Hematopoietic multipotent progenitor cell treated with erythropoietin and hydrocortisone succinate and interleukin-3 and kit ligand, for 4 days (in vitro differentiated cells): ENCODE results near the gene TSPAN15.

Experiments
- DNase-seq: peaks from one replicate; pipeline ENCODE4 v3.0.0-alpha.2; 2015

The TSPAN15 gene

DNA sequence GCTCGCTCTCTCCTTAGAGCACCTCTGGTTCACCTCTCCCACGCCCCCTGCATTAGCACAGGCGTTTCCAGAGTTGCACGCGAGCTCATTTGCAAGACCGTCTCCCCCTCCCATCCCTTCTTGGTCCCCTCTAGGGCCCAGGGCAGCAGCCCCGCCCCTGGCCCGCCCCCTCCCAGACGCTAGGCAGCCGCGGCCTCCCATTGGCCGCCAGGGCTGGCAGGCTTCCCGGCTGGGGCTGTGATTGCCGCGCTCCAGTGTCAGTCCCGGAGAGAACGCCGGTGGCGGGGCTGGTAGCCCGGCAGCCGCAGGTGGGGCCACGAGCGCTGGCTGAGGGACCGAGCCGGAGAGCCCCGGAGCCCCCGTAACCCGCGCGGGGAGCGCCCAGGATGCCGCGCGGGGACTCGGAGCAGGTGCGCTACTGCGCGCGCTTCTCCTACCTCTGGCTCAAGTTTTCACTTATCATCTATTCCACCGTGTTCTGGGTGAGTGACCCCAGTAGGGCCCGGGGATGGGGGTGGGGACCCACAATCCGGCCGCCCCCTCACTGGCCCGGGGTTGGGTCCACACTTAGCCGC is at the start of gene TSPAN15:
Gene TSPAN15, plus strand, starts transcription at position 257 of the 575 bp plus-strand sequence. Its CDS starts 130 bp downstream, at position 387.
- peak; percentile 84 for DNase-seq

DNA sequence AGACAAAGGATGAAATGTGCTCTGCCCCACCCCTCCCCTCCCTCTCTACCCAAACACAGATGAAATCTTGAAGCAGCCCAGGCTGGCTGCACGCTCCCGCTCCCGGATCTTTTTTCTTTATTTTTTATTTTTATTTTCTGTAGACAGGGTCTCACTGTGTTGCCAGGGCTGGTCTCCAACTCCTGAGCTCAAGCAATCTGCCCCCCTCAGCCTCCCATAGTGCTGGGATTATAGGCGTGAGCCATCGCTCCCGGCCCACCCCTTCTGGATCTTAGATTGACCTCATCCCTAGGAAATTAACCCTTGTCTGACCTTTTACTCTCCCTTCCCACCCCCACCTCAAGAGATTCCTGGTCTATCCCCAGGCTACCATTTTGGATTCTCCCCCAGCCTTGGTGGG is 48.9 kb upstream of the TSPAN15 start:
- no peak for DNase-seq

DNA sequence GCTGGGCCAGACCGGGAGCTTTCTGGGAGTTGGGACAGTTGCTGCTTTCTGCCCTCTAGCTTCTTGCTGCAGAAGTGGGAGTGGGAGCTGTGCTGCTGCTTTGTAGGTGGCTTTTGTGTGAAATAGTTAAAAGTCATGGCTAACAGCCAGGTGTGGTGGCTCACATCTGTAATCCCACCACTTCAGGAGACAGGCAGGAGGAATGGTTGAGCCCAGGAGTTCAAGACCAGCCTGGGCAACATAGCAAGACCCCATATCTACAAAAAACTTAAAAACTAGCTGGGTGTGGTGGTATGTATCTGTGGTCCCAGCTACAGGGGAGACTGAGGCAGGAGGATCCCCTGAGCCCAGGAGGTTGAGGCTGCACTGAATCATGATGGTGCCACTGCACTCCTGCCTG is 48.2 kb upstream of the TSPAN15 start:
- no peak for DNase-seq

DNA sequence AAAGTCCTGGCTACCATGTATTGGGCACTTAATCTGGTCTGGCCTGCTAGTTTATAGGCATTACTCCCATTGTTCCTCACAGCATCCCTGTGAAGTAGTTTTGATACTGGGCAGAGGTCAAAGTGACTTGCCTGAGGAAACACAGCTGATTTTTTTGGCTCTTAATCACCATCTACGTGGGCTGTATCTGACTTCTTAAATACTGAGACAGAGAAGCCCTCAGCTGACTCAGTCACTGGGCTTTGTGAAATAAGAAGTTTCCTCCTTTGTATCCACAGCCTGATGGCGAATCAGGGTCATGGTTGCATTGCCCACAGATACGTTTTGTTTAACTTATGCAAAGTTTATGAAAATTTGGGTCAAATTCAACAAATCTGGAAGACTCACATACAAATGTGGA is 47.7 kb upstream of the TSPAN15 start:
- no peak for DNase-seq

DNA sequence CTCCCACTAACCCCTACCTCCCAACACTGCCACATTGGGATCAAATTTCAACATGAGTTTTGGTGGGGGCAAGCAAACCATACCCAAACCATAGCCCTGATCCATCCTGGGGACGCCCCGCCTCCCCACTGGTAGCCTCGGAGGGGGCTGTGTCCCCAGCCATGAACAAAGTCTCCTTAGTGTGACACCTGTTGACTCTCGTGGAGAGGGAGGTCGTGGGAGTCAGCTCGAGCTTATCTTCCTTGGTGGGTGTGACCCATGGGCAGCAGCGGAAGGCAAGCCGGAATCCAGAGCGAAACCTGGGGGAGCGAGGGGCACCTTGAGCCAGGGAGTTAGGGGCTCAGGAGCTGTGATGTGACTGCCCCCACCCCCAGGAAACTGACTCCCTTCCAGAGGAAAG is 46.5 kb upstream of the TSPAN15 start:
- DNase-seq = no peak

DNA sequence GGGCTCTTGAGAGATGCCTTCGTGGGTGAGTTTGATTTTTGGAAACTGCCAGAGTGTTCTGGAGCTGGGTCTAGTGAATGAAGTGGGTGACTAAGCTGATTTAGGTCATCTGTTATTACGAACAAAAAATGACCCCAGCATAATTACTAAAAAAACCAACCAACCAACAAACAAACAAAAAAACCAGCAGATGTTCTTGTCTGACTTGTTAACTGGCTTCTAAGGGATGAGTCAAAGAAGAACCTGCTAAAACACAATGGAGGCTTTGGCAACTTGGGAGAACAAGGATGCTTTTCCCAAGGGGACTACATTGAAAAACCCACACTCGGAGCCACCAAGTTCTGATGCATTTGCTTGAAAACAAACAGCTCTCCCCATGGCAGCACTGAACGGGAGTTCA is 46.0 kb upstream of the TSPAN15 start:
- DNase-seq = no peak

DNA sequence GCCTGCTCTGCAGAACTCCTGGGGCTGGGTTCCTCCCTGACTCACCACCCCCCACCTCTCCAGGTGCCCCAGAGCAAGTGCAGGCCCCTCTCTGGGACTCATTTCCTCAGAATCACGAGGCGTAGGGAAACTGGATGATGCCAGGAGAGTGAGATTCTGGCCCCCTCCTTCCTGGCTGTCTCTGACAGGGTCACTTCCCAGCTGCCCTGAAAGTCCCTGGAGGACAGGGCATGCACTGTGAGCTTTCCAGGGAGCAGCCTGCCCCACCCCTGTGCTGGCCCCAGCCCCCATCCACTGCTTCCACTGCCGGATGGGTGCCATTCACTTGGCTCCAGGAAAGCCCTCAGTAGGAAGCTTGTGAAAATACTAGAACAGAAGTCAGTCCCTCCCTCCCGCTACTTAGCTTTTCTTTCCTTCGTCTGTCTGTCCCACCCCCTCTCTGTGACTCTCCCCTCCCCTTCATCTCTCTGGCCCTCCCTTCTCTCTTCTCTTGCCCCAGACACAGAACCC is 44.9 kb upstream of the TSPAN15 start:
- no peak for DNase-seq

DNA sequence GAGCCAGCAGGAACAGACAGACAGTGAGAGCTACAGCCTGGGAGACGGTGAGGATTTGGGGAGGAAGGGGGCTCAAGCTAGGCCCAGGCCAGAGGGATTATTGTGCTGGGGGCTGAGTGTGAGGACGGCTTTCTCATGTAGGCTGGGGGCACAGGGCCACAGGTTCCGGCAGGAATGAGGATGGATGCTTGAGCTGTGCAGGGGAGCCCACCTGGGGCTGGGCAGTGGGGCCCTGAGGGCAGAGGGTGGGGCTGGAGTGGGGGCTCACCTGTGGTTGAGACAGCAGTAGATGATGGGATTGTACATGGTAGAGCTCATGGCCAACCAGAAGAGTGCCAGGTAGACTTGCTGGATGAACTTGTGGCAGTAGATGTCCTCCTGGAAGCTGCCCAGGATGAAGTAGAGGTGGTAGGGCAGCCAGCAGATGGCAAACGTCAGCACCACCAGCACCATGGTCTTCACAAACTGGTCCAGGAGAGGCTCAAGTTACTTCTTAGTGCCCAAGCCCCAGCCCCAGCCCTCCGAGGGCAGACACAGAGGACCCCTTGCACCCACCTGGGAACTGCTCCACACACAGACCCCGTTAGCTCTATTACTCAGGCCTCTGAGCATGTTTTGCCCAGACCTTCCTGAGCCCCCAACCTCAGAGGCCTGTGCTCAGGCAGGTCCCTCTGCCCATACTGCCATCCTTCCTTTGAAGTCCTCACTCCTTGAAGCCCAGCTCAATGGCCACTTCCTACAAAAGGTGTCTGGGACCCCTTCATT is 44.3 kb upstream of the TSPAN15 start:
- DNase-seq = no peak

DNA sequence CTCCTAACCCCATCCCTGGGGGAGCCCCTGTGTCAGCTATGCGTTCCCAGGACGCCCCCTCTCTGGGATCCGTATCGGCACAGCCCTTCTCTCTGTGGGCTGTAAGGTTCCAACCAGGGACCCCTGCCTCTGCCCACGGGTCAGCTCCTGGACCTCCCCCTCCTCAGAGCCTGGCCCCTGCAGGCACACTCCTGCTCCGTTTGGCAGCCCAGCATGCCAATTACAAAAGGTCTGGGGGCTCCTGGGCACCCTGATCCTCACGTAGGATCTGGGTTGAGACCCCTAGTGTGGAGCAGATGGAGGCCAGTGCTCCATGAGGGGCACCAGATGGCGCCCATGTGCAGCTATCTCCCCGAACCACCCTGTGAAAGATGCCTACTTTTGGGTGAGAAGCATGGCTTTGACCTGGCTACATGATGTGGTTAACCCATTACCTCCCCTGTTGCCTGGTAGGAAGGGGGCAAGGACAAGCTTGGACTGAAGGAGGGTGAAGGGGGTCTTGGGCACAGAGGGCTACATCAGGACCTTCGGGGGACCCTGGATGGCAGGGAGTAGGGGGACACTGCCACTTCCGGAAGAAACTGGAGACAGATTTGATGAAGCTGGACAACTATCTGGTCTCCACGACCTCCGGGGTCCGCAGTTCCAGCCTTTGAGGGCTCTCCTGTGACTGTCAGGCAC is 43.5 kb upstream of the TSPAN15 start:
- DNase-seq = peak; percentile 81

DNA sequence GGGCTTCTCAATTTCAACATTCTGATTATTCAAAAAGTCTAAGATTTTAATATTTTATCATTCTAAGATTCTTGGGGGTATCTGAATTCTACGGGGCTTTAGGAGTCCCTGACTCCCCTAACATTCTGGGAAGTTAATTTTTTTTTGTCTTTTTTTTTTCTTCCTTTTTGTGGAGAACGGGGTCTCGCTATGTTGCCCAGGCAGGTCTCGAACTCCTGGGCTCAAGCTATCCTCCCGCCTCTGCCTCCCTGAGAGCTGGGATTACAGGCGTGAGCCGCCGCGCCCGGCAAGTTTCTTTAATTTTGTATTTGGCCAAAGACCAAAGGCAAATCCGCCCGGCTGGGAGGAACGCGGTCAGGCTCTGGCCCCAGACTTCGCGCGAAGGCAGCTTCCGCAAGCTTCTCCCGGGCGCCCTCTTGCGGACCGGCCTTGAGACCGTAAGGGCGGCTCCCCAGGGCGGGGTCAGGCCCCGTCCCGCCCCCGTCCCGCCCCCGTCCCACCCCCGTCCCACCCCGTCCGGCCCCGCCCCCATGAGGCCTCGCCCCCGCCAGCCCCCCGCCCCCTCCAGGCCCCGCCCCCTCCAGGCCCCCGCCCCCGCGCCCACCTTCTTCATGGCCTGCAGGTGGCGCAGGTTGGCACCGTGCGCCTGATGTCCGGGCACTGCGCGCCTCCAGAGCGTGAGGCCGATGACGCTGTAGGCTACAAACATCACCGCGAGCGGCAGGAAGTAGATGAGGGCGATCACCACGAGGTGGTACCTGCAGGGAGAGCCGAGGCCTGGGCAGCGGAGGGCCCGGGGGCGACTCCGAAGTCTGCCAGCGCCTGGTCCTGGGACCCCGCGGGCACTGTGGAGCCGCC is 42.7 kb upstream of the TSPAN15 start:
- DNase-seq = peak; percentile 97

DNA sequence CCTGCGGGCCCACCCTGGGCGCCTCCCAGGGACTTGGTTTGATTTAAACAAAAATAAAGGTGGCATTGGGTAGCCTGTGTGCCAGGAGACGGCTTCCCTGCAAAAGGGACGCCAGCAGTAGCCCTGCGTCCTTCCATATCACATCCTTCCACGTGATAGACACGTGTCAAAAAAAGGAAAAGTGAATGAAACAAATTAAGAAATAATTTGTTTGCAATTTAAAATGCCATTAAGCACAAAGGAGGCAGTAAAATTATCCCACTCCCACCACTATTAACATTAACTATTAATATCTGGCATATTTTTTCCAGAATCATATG is 42.1 kb upstream of the TSPAN15 start:
- no peak for DNase-seq

DNA sequence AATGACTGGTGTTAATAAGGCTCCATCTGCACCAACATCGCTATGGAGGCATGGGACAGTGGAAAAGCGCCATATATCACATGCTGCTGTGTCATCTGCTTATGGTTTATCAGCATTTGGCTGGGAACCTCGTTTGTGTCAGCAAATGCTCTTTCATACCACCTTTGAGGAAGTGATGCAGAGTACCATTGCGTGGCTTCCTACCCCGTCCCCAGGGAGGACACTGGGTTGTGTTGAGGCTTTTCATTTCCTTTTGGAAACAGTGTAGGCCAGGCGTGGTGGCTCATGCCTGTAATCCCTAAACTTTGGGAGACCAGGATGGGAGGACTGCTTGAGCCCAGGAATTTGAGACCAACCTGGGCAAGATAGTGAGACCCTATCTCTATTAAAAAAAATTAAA is 41.3 kb upstream of the TSPAN15 start:
- DNase-seq = peak; percentile 56

DNA sequence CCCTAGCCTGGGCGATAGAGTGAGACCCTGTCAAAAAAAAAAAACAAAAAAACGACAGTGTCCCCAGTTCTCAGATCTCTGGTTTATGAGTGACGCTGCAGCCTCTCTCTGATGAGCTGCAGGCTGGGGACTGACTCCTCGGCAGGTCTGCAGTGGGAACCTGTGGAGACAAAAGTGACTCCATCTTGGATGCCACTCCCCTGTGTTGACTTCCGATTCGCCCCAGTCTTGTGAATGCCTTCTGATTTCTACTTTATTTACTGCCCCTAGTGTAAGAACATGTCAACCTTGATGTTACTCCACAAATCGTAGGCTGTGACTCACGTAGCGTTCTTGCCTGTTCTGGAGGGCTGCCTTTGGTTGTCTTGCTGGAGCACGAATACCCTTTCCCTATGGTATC is 40.8 kb upstream of the TSPAN15 start:
- no peak for DNase-seq

DNA sequence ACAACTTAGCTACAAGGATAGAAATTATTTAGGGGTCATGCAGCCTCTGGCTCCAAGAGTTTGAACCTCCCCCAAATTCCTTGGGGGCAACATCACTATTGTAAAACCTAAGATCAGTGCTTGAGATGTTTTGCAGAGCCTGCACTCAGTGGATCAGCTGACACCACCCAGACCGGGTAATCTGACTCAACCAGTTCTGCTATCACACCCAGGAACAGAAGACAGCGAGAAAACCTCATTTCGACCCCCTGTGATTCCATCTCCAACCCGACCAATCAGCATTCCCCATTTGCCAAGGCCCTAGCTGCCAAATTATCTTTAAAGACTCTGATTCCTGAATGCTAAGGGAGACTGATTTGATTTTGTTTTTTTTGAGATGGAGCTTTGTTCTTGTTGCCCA is 39.8 kb upstream of the TSPAN15 start:
- DNase-seq = peak; percentile 72

DNA sequence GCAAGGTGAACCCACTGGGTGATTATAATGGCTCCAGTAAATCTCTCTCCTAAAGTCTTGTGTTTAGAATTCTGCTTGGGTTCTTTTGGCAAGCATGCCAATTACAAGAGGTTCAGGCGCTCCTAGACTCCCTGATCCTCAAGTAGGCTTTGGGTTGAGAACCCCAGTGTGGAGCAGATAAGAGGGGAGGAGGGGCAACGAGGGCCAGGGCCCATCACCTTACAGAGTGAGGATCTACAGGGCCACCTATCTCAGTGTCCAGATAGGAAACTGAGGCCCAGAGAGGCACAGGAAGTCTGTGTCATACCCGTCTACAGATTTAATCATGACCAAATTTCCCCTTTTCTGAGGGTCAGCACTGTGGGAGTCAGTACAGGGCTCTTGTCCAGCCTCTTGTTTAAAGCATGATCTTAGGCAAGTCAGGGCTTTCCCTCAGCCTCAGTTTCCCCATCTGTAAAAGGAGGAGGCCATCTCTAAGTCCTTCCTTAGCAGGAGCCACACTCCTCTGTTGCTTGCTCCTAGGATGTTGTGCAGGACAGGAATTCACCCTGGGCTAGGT is 39.0 kb upstream of the TSPAN15 start:
- DNase-seq = no peak

DNA sequence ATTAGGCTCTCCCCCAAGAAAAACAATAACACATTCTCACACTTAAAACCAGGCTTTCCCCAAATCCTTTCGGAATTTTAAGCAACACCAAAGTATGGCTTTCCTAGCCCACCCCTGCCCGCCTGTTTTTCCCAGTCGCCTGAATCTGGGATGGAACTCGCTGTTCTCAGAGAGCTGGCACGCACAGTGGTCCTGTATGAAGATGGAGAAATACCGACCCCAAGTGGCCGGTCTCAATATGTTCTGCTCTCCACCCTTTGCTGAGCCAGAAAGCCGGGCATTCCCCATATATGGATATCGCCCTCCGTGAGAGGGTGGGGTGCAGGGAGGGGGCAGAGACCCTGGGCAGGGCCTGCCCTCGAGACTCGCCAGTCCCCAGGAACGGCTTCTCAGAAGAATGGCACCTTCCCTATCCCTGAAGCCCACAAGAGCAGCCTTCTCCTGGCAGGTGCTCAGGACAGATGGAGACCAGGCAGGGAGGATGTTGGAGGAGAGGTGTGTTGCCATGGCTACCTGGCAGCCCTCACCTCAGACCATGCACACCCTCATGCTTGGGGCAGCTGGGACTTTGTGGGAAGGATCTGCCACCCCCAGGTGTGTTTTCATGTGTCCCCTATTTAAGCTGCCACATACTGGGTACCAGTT is 37.9 kb upstream of the TSPAN15 start:
- DNase-seq = peak; percentile 80

DNA sequence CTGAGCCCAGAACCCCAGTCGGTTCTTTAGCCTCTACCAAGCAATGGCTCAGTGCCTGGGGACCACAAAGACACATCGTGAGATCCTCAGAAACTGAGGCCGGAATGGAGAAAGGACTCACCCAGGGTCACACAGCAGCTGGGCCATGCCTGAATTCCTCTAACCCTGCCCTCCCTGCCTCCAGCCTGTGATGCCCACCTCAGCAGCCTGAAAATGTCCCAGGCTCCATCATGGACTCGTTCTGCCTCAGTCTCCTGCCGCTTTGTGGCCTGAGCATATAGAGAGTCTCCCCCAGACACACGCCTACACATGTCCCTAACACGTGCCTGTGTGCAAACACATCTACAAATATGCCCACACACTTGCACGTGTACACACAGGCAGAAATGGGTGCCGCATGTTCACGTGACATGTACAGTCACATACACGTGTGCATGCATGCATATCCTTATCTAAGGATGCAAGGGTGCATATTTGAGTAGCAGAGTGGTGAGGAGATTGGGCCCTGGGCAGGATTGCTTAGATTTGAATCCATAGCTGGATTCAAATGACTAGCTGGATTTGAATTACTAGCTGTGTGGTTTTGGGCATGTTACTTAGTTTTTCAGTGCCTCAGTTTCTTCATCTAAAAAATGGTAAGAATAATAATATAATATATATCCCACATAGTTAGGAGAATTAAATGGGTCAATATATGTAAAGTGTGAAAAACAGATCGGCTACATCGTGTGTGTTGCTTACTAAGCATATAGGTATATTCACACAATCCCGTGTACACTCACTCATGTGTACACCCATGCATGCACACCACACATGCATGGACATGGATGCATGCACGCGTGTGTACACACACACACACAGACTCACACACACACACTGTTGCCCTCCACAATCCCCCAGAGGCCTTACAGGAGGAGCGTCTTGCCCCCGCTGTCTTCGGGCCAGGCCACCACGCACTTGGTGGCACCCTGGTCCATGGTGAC is 36.9 kb upstream of the TSPAN15 start:
- no peak for DNase-seq

DNA sequence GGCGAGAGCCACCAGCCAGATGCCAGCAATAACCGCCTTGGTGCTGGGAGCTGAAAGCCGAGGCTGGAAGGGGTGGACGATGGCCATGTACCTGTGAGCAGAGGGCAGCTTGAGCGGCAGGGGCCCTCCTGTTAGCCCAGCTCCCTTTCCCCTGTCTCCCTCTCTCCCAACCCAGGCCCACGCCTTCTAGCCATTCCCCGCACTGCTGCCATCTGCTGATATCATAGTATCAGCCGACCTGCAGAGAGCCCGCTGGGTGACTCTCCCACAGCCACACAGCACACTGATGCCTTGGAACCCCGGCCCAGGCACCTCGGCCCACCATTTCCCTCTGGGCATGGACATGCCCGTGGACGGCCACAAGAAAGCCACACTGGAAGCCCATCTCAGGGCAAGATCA is 36.2 kb upstream of the TSPAN15 start:
- DNase-seq = no peak

DNA sequence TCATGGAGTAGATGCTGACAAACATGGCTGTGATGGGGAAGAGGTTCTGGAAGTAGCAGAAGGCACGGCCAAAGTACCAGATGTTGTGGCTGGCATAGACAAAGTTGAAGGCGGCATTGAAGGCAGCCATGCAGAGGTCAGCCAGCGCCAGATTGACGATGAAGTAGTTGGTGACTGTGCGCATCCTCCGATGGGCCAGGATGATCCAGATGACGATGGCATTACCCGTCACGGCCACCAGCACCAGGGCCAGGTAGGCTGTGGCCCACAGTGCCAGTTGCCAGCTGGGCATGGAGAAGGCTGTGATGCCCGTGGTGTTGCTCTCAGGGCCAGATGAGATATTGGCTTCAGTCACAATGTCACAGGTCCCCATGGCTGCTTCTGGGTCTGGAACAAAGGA is 35.3 kb upstream of the TSPAN15 start:
- DNase-seq = no peak

DNA sequence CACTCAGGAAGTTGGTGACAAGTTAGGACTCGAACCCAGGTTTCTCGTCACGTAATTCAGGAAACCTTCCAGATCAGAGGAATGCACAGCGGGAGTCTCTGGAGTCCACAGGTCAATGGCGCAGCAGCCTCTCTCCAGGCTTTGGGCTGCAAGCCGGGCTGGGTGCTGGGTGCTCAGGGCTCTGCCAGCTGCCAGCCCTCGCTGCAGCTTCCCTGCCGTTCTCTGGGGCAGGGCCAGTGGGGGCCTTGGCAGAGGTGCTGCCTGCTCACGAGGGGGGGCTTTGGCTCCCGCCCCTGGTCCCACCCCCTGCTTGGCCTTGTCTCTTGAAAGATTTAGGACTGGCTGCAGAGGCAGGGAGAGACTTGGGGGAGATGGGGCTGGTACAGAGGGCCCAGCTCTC is 34.6 kb upstream of the TSPAN15 start, which contains the start of gene TACR2:
Gene TACR2, minus strand, starts transcription at position 224 of the 400 bp plus-strand sequence. CDS start 595 bp downstream, outside the sequence.
- no peak for DNase-seq

DNA sequence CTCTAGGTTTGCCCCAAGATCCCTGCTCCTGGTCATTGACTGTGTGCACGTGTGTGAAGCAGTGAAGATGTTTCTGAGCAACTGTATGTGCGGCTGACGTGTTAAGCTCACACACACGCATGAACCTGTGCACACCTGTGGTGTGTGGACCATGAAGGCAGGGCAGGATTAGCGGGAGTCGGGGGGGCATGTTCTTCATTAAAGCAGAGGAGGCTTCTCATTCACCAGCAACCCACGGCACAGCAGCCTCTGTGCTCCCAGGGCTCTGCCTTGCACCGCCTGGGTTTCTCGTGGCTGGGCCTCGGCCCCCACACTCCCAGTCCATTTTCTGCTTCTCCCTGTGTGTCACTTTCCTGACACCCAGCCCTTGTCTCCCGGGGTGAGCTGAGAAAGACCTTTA is 33.7 kb upstream of the TSPAN15 start:
- DNase-seq = no peak
